ENCODE measurements around the gene ARHGAP6. TPM values are rescaled to one million over a fixed set of nuclear protein-coding genes. Genes with fewer than 3 reads are reported as not detected.

The ARHGAP6 gene
- total and polyA plus RNA-seq, 2 experiments from 2014 or later, result 0.08 to 0.54 TPM

- in situ Hi-C loops (cut with MboI), result no loop called here
- no peaks in the 10 kb centered on the region for H3K27me3 ChIP-seq (replicated peaks; ENCODE audit: insufficient read depth)
- no peak overlapping the region for H2AFZ ChIP-seq
- no peak overlapping the region for H3K4me3 ChIP-seq
- no peak overlapping the region for H3K4me2 ChIP-seq (ENCODE audit: unreplicated experiment)
- no peaks in the 10 kb centered on the region for H3K4me1 ChIP-seq (ENCODE audit: insufficient read depth)
- no peaks in the 10 kb centered on the region for H3K79me2 ChIP-seq (ENCODE audit: insufficient read depth)
- no peaks in the 10 kb centered on the region for H3F3A ChIP-seq (ENCODE audit: insufficient read depth)
- TF ChIP-seq EZH2 (IDR thresholded peaks at IDR 0.05; ENCODE audit: insufficient read depth, poor library complexity, severe bottlenecking), result no peak
- no peak for TF ChIP-seq EZH2phosphoT487 (IDR thresholded peaks at IDR 0.05; ENCODE audit: insufficient read depth, low read depth)
- no peaks in the 10 kb centered on the region for H3K36me3 ChIP-seq (ENCODE audit: low read depth)
- no peak overlapping the region for H3K27ac ChIP-seq
- H4K20me1 ChIP-seq (ENCODE audit: insufficient read depth), result no peaks in the 10 kb centered on the region
- no peaks in the 10 kb centered on the region for H3K9me3 ChIP-seq (ENCODE audit: low read depth)
- DNase-seq, result no peak
- no peak overlapping the region for H3K9ac ChIP-seq
- H3K9me2 ChIP-seq (ENCODE audit: insufficient read depth), result no peaks in the 10 kb centered on the region
Observed at GRCh38 chrX:11422525-11422857, 243.2 kb downstream of the ARHGAP6 start.

GRCh38 chrX:11421805-11422524 lies 243.8 kb downstream of the ARHGAP6 start:
- no peaks in the 10 kb centered on the region for H3K9me3 ChIP-seq (ENCODE audit: low read depth)
- 85 to 91% methylated on average over 5 of the region's 5 CpGs for WGBS, 2 experiments (ENCODE audit: low coverage in 1 of 2, low lambda C conversion rate in 2 of 2, missing lambda C conversion rate in 2 of 2)
- no peaks in the 10 kb centered on the region for H3K9me2 ChIP-seq (ENCODE audit: insufficient read depth)
- no peaks in the 10 kb centered on the region for H3F3A ChIP-seq (ENCODE audit: insufficient read depth)
- no peaks in the 10 kb centered on the region for H4K20me1 ChIP-seq (ENCODE audit: insufficient read depth)
- H3K4me1 ChIP-seq (ENCODE audit: insufficient read depth), result no peaks in the 10 kb centered on the region
- H3K27ac ChIP-seq, result no peak overlapping the region
- no peak overlapping the region for H3K9ac ChIP-seq
- no peak for DNase-seq
- H3K4me2 ChIP-seq (ENCODE audit: unreplicated experiment), result no peak overlapping the region
- in situ Hi-C loops (cut with MboI), result no loop called here
- H3K4me3 ChIP-seq, result no peak overlapping the region
- no peaks in the 10 kb centered on the region for H3K36me3 ChIP-seq (ENCODE audit: low read depth)
- H3K79me2 ChIP-seq (ENCODE audit: insufficient read depth), result no peaks in the 10 kb centered on the region
- TF ChIP-seq EZH2 (IDR thresholded peaks at IDR 0.05; ENCODE audit: insufficient read depth, poor library complexity, severe bottlenecking) (no peak), EZH2phosphoT487 (IDR thresholded peaks at IDR 0.05; ENCODE audit: insufficient read depth, low read depth) (no peak)
- no peaks in the 10 kb centered on the region for H3K27me3 ChIP-seq (replicated peaks; ENCODE audit: insufficient read depth)
- no peak overlapping the region for H2AFZ ChIP-seq

- 79% methylated on average over 4 of the region's 4 CpGs for WGBS, 2 experiments (ENCODE audit: low coverage in 1 of 2, low lambda C conversion rate in 2 of 2, missing lambda C conversion rate in 2 of 2)
- Histone ChIP-seq H3K79me2 (ENCODE audit: insufficient read depth) (no peaks in the 10 kb centered on the region), H3F3A (ENCODE audit: insufficient read depth) (no peaks in the 10 kb centered on the region), H2AFZ (no peak overlapping the region), H3K9me2 (ENCODE audit: insufficient read depth) (no peaks in the 10 kb centered on the region), H4K20me1 (ENCODE audit: insufficient read depth) (no peaks in the 10 kb centered on the region), H3K36me3 (ENCODE audit: low read depth) (no peaks in the 10 kb centered on the region), H3K4me1 (ENCODE audit: insufficient read depth) (no peaks in the 10 kb centered on the region), H3K4me3 (no peak overlapping the region), H3K27ac (no peak overlapping the region), H3K4me2 (ENCODE audit: unreplicated experiment) (no peak overlapping the region), H3K27me3 (replicated peaks; ENCODE audit: insufficient read depth) (no peaks in the 10 kb centered on the region), H3K9ac (no peak overlapping the region), H3K9me3 (ENCODE audit: low read depth) (no peaks in the 10 kb centered on the region)
- no peak for TF ChIP-seq EZH2phosphoT487 (IDR thresholded peaks at IDR 0.05; ENCODE audit: insufficient read depth, low read depth)
- TF ChIP-seq EZH2 (IDR thresholded peaks at IDR 0.05; ENCODE audit: insufficient read depth, poor library complexity, severe bottlenecking), result no peak
- no peak for DNase-seq
- in situ Hi-C loops (cut with MboI), result no loop called here
Observed at GRCh38 chrX:11420851-11421250, 244.9 kb downstream of the ARHGAP6 start.

DNA sequence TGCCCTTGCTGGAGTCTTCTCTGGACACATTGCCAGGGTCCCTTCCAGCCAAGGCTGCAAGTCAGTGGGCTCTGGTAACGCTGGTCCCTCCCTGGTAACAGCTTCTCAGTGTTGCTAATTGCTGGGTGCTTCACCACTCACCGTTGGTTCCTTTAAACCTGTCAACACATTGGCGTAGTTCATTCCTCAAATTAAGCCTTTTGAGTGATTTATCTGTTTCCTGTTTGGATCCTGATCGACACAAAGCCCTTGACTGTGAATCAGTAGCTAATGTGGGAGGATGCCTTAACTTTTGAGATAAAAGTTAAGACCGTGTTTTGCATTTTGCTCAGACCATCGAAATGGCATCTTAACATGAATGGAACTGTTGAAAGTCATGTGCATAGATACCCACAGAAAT lies 246.6 kb downstream of the ARHGAP6 start:
- Histone ChIP-seq H3K79me2 (ENCODE audit: insufficient read depth) (no peaks in the 10 kb centered on the region), H2AFZ (no peak overlapping the region), H3K9ac (no peak overlapping the region), H3K36me3 (ENCODE audit: low read depth) (no peaks in the 10 kb centered on the region), H3K27ac (no peak overlapping the region), H3K4me1 (ENCODE audit: insufficient read depth) (no peaks in the 10 kb centered on the region), H3F3A (ENCODE audit: insufficient read depth) (no peaks in the 10 kb centered on the region), H3K4me3 (no peak overlapping the region), H4K20me1 (ENCODE audit: insufficient read depth) (no peaks in the 10 kb centered on the region), H3K27me3 (replicated peaks; ENCODE audit: insufficient read depth) (no peaks in the 10 kb centered on the region), H3K4me2 (ENCODE audit: unreplicated experiment) (no peak overlapping the region), H3K9me3 (ENCODE audit: low read depth) (no peaks in the 10 kb centered on the region), H3K9me2 (ENCODE audit: insufficient read depth) (no peaks in the 10 kb centered on the region)
- 64 to 65% methylated on average over 6 of the region's 6 CpGs for WGBS, 2 experiments (ENCODE audit: low coverage in 1 of 2, low lambda C conversion rate in 2 of 2, missing lambda C conversion rate in 2 of 2)
- DNase-seq, result no peak
- in situ Hi-C loops (cut with MboI), result no loop called here
- TF ChIP-seq EZH2phosphoT487 (IDR thresholded peaks at IDR 0.05; ENCODE audit: insufficient read depth, low read depth) (no peak), EZH2 (IDR thresholded peaks at IDR 0.05; ENCODE audit: insufficient read depth, poor library complexity, severe bottlenecking) (no peak)

DNA sequence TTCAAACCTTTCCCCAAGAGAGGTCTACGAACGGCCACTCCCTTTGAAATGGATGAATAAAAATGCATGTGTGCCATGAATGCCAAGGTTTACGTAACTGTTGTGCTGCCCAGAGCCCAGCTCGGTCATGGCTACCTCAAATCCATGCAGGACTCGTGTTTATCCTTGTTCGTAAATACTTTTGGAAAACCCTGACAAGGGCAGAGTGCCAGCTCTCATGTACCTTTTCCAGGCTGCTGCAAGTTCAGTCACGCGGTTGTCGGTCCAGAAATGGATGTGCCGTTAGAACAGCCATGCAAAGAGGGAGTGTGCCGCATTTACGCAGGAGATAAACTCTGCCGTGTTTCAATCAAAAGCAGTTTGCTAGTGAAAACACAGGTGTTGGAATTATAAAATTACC lies 249.1 kb downstream of the ARHGAP6 start:
- no peak for TF ChIP-seq EZH2phosphoT487 (IDR thresholded peaks at IDR 0.05; ENCODE audit: insufficient read depth, low read depth)
- TF ChIP-seq EZH2 (IDR thresholded peaks at IDR 0.05; ENCODE audit: insufficient read depth, poor library complexity, severe bottlenecking), result no peak
- DNase-seq, result no peak
- H3K36me3 ChIP-seq (ENCODE audit: low read depth), result no peaks in the 10 kb centered on the region
- no peaks in the 10 kb centered on the region for H4K20me1 ChIP-seq (ENCODE audit: insufficient read depth)
- 80 to 88% methylated on average over 10 to 13 of the region's 13 CpGs for WGBS, 2 experiments (ENCODE audit: low coverage in 1 of 2, low lambda C conversion rate in 2 of 2, missing lambda C conversion rate in 2 of 2)
- no peaks in the 10 kb centered on the region for H3K79me2 ChIP-seq (ENCODE audit: insufficient read depth)
- H3K4me2 ChIP-seq (ENCODE audit: unreplicated experiment), result no peak overlapping the region
- H3K4me3 ChIP-seq, result no peak overlapping the region
- H3K9me2 ChIP-seq (ENCODE audit: insufficient read depth), result no peaks in the 10 kb centered on the region
- H3K9me3 ChIP-seq (ENCODE audit: low read depth), result no peaks in the 10 kb centered on the region
- in situ Hi-C loops (cut with MboI), result no loop called here
- no peaks in the 10 kb centered on the region for H3K27me3 ChIP-seq (replicated peaks; ENCODE audit: insufficient read depth)
- H3K27ac ChIP-seq, result no peak overlapping the region
- H3K9ac ChIP-seq, result no peak overlapping the region
- H2AFZ ChIP-seq, result no peak overlapping the region
- no peaks in the 10 kb centered on the region for H3F3A ChIP-seq (ENCODE audit: insufficient read depth)
- H3K4me1 ChIP-seq (ENCODE audit: insufficient read depth), result no peaks in the 10 kb centered on the region

Data from GM23248 (cell line).